ENCODE measurements around the gene RGS12. TPM values are rescaled to one million over a fixed set of nuclear protein-coding genes. Genes with fewer than 3 reads are reported as not detected.

RGS12 gene
- total and polyA plus RNA-seq, 2 of the 13 experiments (the other 11 are each of a cell fraction or from before 2014, with no cell fraction given): 21.0 to 27.7 TPM

GRCh38 chr4:3285558-3286334 lies 7.1 kb upstream of the RGS12 start (continued):
- TF ChIP-seq ARID4A (CRISPR knock-in tag; IDR thresholded peaks at IDR 0.05; ENCODE audit: borderline replicate concordance) (peak; percentile 74), NFYB (CRISPR knock-in tag; IDR thresholded peaks at IDR 0.05) (no peak), FOXC1 (CRISPR knock-in tag; IDR thresholded peaks at IDR 0.05; ENCODE audit: borderline replicate concordance) (no peak), ZSCAN22 (CRISPR knock-in tag; IDR thresholded peaks at IDR 0.05) (peak; percentile 59; the same call in 1 of the 2 replicates), MLLT10 (CRISPR knock-in tag; IDR thresholded peaks at IDR 0.05) (no peak), ZNF589 (CRISPR knock-in tag; conservative IDR thresholded peaks at IDR 0.05) (no peak; the same call in 1 of the 2 replicates), ZSCAN31 (CRISPR knock-in tag; IDR thresholded peaks at IDR 0.05; ENCODE audit: low read depth) (no peak), USF2 (IDR thresholded peaks at IDR 0.05; ENCODE audit: low read depth, low read length) (peak; percentile 46; the same call in 1 of the 2 replicates), USF2 (CRISPR knock-in tag; IDR thresholded peaks at IDR 0.05; ENCODE audit: borderline replicate concordance) (peak; percentile 54; the same call in 1 of the 2 replicates), TRAFD1 (CRISPR knock-in tag; IDR thresholded peaks at IDR 0.05; ENCODE audit: borderline replicate concordance) (no peak), ZNF709 (CRISPR knock-in tag; IDR thresholded peaks at IDR 0.05) (no peak), ZNF670 (CRISPR knock-in tag; IDR thresholded peaks at IDR 0.05; ENCODE audit: borderline replicate concordance) (no peak), ZNF414 (CRISPR knock-in tag; IDR thresholded peaks at IDR 0.05) (no peak), ZSCAN20 (CRISPR knock-in tag; IDR thresholded peaks at IDR 0.05; ENCODE audit: borderline replicate concordance) (peak; percentile 14; the same call in 1 of the 2 replicates), RNF219 (CRISPR knock-in tag; IDR thresholded peaks at IDR 0.05) (no peak), ATF3 (CRISPR knock-in tag; IDR thresholded peaks at IDR 0.05) (peak; percentile 5)

Data from HepG2 (cell line).